ENCODE results near the gene CLEC10A.

DNA sequence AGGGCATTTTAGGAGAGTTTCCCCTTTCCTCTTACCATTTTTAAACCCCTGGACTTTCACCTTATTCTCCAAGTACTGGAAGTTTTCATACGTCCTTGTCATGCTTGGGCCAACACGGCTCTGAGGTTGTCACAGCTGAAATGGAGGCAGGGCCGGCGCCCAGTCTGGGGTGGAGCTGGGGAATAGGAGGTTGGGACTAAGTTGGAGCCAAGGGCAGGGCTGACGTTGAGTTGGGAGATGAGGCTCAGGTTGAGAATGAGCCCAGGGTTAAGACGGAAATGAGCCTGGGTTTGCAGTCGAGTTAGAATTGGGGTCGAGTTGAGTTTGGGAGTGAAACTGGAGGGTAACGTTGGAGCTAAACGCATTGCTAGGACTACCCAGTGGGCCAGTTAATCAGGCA is 1.3 kb downstream of the CLEC10A start:
- TF ChIP-seq, protein P1, sequence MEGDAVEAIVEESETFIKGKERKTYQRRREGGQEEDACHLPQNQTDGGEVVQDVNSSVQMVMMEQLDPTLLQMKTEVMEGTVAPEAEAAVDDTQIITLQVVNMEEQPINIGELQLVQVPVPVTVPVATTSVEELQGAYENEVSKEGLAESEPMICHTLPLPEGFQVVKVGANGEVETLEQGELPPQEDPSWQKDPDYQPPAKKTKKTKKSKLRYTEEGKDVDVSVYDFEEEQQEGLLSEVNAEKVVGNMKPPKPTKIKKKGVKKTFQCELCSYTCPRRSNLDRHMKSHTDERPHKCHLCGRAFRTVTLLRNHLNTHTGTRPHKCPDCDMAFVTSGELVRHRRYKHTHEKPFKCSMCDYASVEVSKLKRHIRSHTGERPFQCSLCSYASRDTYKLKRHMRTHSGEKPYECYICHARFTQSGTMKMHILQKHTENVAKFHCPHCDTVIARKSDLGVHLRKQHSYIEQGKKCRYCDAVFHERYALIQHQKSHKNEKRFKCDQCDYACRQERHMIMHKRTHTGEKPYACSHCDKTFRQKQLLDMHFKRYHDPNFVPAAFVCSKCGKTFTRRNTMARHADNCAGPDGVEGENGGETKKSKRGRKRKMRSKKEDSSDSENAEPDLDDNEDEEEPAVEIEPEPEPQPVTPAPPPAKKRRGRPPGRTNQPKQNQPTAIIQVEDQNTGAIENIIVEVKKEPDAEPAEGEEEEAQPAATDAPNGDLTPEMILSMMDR (IDR thresholded peaks at IDR 0.05) = no peak
- no peak for TF ChIP-seq POLR2A (IDR thresholded peaks at IDR 0.05)
